HEK293T (cell line): ENCODE results near the gene ENAH.

Source experiments
- ARNT ChIP-seq: fragments of 450-650 bp; IDR thresholded peaks from 2 replicates; pipeline ENCODE4 v1.6.1; 2017; ENCODE audit warnings: mild to moderate bottlenecking
- BHLHE40 ChIP-seq: fragments of 450-650 bp; IDR thresholded peaks from 2 replicates; pipeline ENCODE4 v1.6.1; 2016; ENCODE audit warnings: mild to moderate bottlenecking, moderate library complexity, borderline replicate concordance
- CTBP1 ChIP-seq: fragments of 450-650 bp; IDR thresholded peaks from 2 replicates; pipeline ENCODE4 v1.6.1; 2016; ENCODE audit warnings: borderline replicate concordance
- ELF4 ChIP-seq: fragments of 450-650 bp; IDR thresholded peaks from 2 replicates; pipeline ENCODE4 v1.6.1; 2017; ENCODE audit warnings: antibody characterized with exemption
- FOXK2 ChIP-seq: fragments of 450-650 bp; IDR thresholded peaks from 2 replicates; pipeline ENCODE4 v1.6.1; 2016; ENCODE audit warnings: mild to moderate bottlenecking
- FOXM1 ChIP-seq: fragments of 450-650 bp; IDR thresholded peaks from 2 replicates; pipeline ENCODE4 v1.6.1; 2017; ENCODE audit warnings: mild to moderate bottlenecking, borderline replicate concordance
- L3MBTL2 ChIP-seq: fragments of 450-650 bp; conservative IDR thresholded peaks from 2 replicates; pipeline ENCODE4 v1.6.1; 2016; ENCODE audit warnings: mild to moderate bottlenecking
- LEF1 ChIP-seq: fragments of 450-650 bp; IDR thresholded peaks from 2 replicates; pipeline ENCODE4 v1.6.1; 2017; ENCODE audit warnings: mild to moderate bottlenecking, borderline replicate concordance
- NFRKB ChIP-seq: fragments of 450-650 bp; IDR thresholded peaks from 2 replicates; pipeline ENCODE4 v1.6.1; 2016; ENCODE audit warnings: mild to moderate bottlenecking, moderate library complexity
- SP1 ChIP-seq: fragments of 450-650 bp; IDR thresholded peaks from 2 replicates; pipeline ENCODE4 v1.6.1; 2017
- SUZ12 ChIP-seq: fragments of 450-650 bp; IDR thresholded peaks from 2 replicates; pipeline ENCODE4 v1.6.1; 2016; ENCODE audit warnings: mild to moderate bottlenecking
- TARDBP ChIP-seq: fragments of 450-650 bp; IDR thresholded peaks from 2 replicates; pipeline ENCODE4 v1.6.1; 2016
- ZNF384 ChIP-seq: fragments of 450-650 bp; IDR thresholded peaks from 2 replicates; pipeline ENCODE4 v1.6.1; 2016

DNA sequence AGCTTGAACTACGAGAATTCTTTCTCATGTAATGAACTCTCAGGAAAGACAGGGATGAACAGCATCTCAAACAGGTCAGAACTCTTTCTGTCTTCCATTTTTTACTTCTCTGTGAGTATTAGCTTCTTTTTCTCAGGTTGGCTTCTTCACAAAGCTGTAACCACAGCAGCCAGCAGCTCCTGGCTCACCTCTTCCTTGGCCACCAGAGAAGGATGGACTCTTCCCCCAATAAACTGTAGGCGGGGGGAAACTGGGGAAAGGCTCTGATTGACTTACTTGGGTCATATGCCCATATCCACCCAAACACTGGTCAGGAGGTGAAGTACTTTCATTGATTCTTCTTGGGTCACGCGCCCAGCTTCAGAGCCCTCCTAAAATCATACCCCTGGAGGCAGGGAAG lies 14.4 kb upstream of the ENAH start:
- TF ChIP-seq L3MBTL2 (no peak), TARDBP (no peak), CTBP1 (no peak), SP1 (no peak), FOXK2 (no peak), ARNT (no peak), BHLHE40 (no peak), FOXM1 (no peak), ZNF384 (no peak), SUZ12 (no peak), ELF4 (no peak), LEF1 (no peak), NFRKB (no peak)
